Measurements from ENCODE around the gene B4GALNT4.
"Not testable (repeated sequence)": the region's sequence is repeated elsewhere in the genome, so short reads cannot be mapped to it uniquely, and the experiment has no call there.

Gene B4GALNT4

DNA sequence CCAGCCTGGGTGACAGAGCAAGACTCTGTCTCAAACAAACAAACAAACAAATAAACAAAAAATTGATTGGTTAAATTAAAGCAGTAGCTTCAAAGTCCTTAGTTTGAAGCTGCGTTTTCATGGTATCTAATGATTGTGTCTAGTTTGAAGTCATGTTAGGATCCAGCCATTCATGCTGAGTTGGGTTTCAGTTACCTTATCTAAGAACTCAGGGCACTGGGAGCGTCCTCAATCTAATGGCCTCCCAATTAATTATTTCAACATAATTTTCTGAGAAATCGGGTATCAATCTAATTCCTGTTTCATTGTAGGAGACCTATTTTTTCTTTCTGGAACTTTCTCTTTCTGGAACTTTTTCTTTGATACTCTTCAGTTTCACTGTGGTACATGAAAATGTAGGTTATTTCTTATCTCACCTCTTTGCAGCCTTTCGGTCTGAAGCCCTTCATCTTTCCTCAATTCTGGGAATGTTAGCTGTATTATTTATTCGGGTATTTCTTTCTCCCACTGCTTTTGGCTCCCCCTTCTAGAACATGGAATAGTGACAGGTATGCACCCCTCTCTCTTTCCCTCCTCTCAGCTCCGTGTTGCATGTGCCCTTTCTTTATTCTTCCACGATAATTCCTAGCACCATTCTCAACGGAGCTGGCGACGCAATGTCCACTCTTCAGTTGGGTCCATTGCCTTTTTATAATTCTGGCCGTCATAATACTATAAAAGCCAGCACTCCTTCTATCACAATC lies 24.3 kb upstream of the B4GALNT4 start:
- H3K4me3 ChIP-seq (ENCODE audit: low read depth, low read length, poor library complexity, severe bottlenecking): no peak overlapping the region
- no peaks in the 10 kb centered on the region for H3K36me3 ChIP-seq (ENCODE audit: insufficient read depth, low read length)
- no peak overlapping the region for H2AFZ ChIP-seq (ENCODE audit: low read length)
- H3K4me1 ChIP-seq (ENCODE audit: insufficient read depth, low read length, severe bottlenecking): peaks cover 17% of the 10 kb centered on the region
- no peaks in the 10 kb centered on the region for H3F3A ChIP-seq (ENCODE audit: insufficient read depth, low read length)
- TF ChIP-seq CTCF (IDR thresholded peaks at IDR 0.05; ENCODE audit: low read length): no peak
- TF ChIP-seq EZH2 (IDR thresholded peaks at IDR 0.05; ENCODE audit: borderline replicate concordance, low read length): no peak
- H3K79me2 ChIP-seq (ENCODE audit: insufficient read depth, low read length): no peaks in the 10 kb centered on the region
- 0 out of 2 replicates have a peak, but pooled peaks cover 4% of the 10 kb centered on the region for H3K27me3 ChIP-seq (ENCODE audit: insufficient read depth, low read length)
- no peaks in the 10 kb centered on the region for H3K9me3 ChIP-seq (ENCODE audit: low read length)
- no peaks in the 10 kb centered on the region for H4K20me1 ChIP-seq (ENCODE audit: insufficient read depth, low read length)
- no peak overlapping the region for H3K9ac ChIP-seq (ENCODE audit: low read length)
- H3K4me2 ChIP-seq (ENCODE audit: low read length): no peak overlapping the region
- H3K9me2 ChIP-seq (ENCODE audit: low read depth, low read length): no peaks in the 10 kb centered on the region
- no peak overlapping the region for H3K27ac ChIP-seq (ENCODE audit: low read depth, low read length, poor library complexity, severe bottlenecking)

GRCh38 chr11:346529-346928 lies 22.8 kb upstream of the B4GALNT4 start:
- TF ChIP-seq EZH2 (IDR thresholded peaks at IDR 0.05; ENCODE audit: borderline replicate concordance, low read length) (no peak), CTCF (IDR thresholded peaks at IDR 0.05; ENCODE audit: low read length) (no peak)
- no peaks in the 10 kb centered on the region for H3K36me3 ChIP-seq (ENCODE audit: insufficient read depth, low read length)
- no peaks in the 10 kb centered on the region for H3K79me2 ChIP-seq (ENCODE audit: insufficient read depth, low read length)
- H3F3A ChIP-seq (ENCODE audit: insufficient read depth, low read length): no peaks in the 10 kb centered on the region
- H4K20me1 ChIP-seq (ENCODE audit: insufficient read depth, low read length): no peaks in the 10 kb centered on the region
- H3K4me2 ChIP-seq (ENCODE audit: low read length): no peak overlapping the region
- 0 out of 2 replicates have a peak, but pooled peaks cover 7% of the 10 kb centered on the region for H3K27me3 ChIP-seq (ENCODE audit: insufficient read depth, low read length)
- H3K9ac ChIP-seq (ENCODE audit: low read length): no peak overlapping the region
- H3K27ac ChIP-seq (ENCODE audit: low read depth, low read length, poor library complexity, severe bottlenecking): no peak overlapping the region
- no peak overlapping the region for H3K4me3 ChIP-seq (ENCODE audit: low read depth, low read length, poor library complexity, severe bottlenecking)
- H2AFZ ChIP-seq (ENCODE audit: low read length): no peak overlapping the region
- H3K9me3 ChIP-seq (ENCODE audit: low read length): no peaks in the 10 kb centered on the region
- peaks cover 9% of the 10 kb centered on the region for H3K4me1 ChIP-seq (ENCODE audit: insufficient read depth, low read length, severe bottlenecking)
- no peaks in the 10 kb centered on the region for H3K9me2 ChIP-seq (ENCODE audit: low read depth, low read length)

GRCh38 chr11:349270-349954 lies 19.9 kb upstream of the B4GALNT4 start:
- not testable (repeated sequence) for H2AFZ ChIP-seq (ENCODE audit: low read length); H3K9me3 ChIP-seq (ENCODE audit: low read length); H3K79me2 ChIP-seq (ENCODE audit: insufficient read depth, low read length); H3K4me3 ChIP-seq (ENCODE audit: low read depth, low read length, poor library complexity, severe bottlenecking); H3K9me2 ChIP-seq (ENCODE audit: low read depth, low read length); H3K27me3 ChIP-seq (ENCODE audit: insufficient read depth, low read length); H3K36me3 ChIP-seq (ENCODE audit: insufficient read depth, low read length); H4K20me1 ChIP-seq (ENCODE audit: insufficient read depth, low read length); H3K4me1 ChIP-seq (ENCODE audit: insufficient read depth, low read length, severe bottlenecking); H3K9ac ChIP-seq (ENCODE audit: low read length); H3K27ac ChIP-seq (ENCODE audit: low read depth, low read length, poor library complexity, severe bottlenecking); H3F3A ChIP-seq (ENCODE audit: insufficient read depth, low read length); H3K4me2 ChIP-seq (ENCODE audit: low read length)

DNA sequence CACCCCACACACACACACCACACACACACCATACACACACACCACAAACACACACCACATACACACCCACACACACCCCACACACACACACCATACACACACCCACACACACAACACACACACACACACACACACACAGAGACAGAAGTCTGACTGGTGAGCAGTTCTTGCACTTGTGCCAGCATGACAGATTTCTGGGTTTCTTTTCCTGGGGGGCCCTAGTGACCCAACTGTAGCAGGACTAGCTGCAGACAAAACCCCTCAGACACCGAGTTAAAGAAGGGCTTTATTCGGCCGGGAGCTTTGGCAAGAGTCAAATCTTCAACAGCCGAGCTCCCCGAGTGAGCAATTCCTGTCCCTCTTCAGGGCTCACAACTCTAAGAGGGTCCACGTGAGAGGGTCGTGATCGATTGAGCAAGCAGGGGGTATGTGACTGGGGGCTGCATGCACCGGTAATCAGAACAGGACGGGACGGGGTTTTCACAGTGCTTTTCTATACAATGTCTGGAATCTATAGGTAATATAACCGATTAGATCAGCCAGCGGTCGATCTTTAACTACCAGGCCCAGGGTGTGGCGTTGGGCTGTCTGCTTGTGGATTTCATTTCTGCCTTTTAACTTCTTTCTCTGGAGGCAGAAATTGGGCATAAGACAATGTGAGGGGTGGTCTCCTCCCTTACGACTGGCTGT lies 19.1 kb upstream of the B4GALNT4 start:
- H3K9me3 ChIP-seq (ENCODE audit: low read length); H3K27me3 ChIP-seq (ENCODE audit: insufficient read depth, low read length); H3K4me3 ChIP-seq (ENCODE audit: low read depth, low read length, poor library complexity, severe bottlenecking); H3K9ac ChIP-seq (ENCODE audit: low read length); H3K27ac ChIP-seq (ENCODE audit: low read depth, low read length, poor library complexity, severe bottlenecking); H3K9me2 ChIP-seq (ENCODE audit: low read depth, low read length); H2AFZ ChIP-seq (ENCODE audit: low read length); H3K36me3 ChIP-seq (ENCODE audit: insufficient read depth, low read length); H3K4me2 ChIP-seq (ENCODE audit: low read length); H3F3A ChIP-seq (ENCODE audit: insufficient read depth, low read length); H4K20me1 ChIP-seq (ENCODE audit: insufficient read depth, low read length); H3K79me2 ChIP-seq (ENCODE audit: insufficient read depth, low read length); H3K4me1 ChIP-seq (ENCODE audit: insufficient read depth, low read length, severe bottlenecking): not testable (repeated sequence)

All from OCI-LY1 (cell line).